GM18909 (cell line): ENCODE measurements around the gene ST6GALNAC1.

Experiments used
- ATAC-seq: cut with Tn5 transposase; IDR thresholded peaks from one replicate; pipeline ENCODE4 v1.9.1; 2021; ENCODE audit warnings: mild to moderate bottlenecking; ENCODE audit not compliant: unreplicated experiment, poor library complexity

The ST6GALNAC1 gene

GRCh38 chr17:76585033-76585648 lies 58.4 kb downstream of the ST6GALNAC1 start:
- ATAC-seq = no peak

GRCh38 chr17:76584427-76585032 lies 59.0 kb downstream of the ST6GALNAC1 start:
- ATAC-seq = no peak

- no peak for ATAC-seq
Measured at GRCh38 chr17:76582660-76583059, 60.9 kb downstream of the ST6GALNAC1 start.

- no peak for ATAC-seq
Measured at GRCh38 chr17:76581515-76581914, 62.0 kb downstream of the ST6GALNAC1 start.

- no peak for ATAC-seq
Measured at GRCh38 chr17:76579281-76579680, 64.3 kb downstream of the ST6GALNAC1 start.

- ATAC-seq = no peak
Measured at GRCh38 chr17:76578376-76578775, 65.2 kb downstream of the ST6GALNAC1 start.

GRCh38 chr17:76577876-76578275 lies 65.7 kb downstream of the ST6GALNAC1 start:
- no peak for ATAC-seq

GRCh38 chr17:76576189-76576588 lies 67.4 kb downstream of the ST6GALNAC1 start:
- no peak for ATAC-seq

GRCh38 chr17:76575570-76575969 lies 68.0 kb downstream of the ST6GALNAC1 start:
- no peak for ATAC-seq
